ENCODE measurements around the gene GNPTAB.
"Not testable (repeated sequence)": the region's sequence is repeated elsewhere in the genome, so short reads cannot be mapped to it uniquely, and the experiment has no call there.

GNPTAB gene

DNA sequence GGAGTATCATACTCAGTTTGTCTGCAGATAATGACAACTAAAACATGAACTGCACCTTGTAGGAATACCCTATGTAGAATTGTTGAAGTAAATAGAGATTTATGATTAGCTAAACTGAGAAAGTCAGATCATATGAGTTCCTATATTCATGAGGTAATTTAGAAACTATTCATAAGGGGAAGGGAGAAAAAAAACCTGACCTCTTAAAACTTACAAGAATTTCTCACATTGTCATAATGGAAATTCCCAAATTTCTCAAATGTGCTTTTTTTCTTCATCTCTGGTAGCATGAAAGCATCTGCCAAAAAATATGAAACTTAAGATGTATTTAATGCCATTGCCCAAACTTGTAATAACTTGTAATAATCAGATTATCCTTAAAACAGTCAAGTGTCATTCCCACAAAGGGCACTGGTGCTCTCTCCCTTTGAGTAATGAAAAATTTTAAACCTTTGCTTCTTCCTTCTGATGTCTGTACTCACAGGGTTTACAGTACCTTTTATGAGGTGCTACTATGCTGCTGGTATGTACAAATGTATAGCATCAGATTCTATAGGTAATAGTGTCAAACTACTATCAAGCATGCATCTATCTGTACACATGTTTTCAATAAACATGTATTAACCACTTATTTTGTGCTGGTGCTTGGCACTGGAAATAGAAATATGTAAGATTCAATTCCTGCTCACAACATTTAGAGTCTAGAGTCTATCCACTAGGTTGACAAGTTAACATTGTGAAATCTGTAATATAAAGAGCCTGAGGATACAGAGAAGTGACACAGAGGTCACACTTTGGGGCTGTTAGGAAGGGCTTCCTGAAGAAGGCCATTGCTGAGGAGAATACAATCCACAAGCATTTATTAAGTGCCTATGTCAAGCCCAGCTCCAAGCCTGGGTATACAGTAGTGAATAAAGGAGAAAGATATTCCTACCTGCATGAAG is 29.2 kb upstream of the GNPTAB start:
- no peak for DNase-seq (ENCODE audit: low spot score)
- ChIA-PET CTCF (interaction anchor here (0.6 kb wide), 1 partner anchor 736 kb away, joined by 5 read pairs; no protein-coding TSS in a partner anchor), POLR2A (ENCODE audit: low non-redundant PET) (no interaction called here)
- H3K27ac ChIP-seq: no peak overlapping the region
- no peak for TF ChIP-seq CTCF (conservative IDR thresholded peaks at IDR 0.05; ENCODE audit: low read depth)

GRCh38 chr12:101858361-101858760 is 27.6 kb upstream of the GNPTAB start:
- POLR2A ChIA-PET (ENCODE audit: low non-redundant PET): no interaction called here
- CTCF ChIA-PET: no interaction called here
- no peak overlapping the region for H3K27ac ChIP-seq
- TF ChIP-seq CTCF (conservative IDR thresholded peaks at IDR 0.05; ENCODE audit: low read depth): no peak
- no peak for DNase-seq (ENCODE audit: low spot score)

DNA sequence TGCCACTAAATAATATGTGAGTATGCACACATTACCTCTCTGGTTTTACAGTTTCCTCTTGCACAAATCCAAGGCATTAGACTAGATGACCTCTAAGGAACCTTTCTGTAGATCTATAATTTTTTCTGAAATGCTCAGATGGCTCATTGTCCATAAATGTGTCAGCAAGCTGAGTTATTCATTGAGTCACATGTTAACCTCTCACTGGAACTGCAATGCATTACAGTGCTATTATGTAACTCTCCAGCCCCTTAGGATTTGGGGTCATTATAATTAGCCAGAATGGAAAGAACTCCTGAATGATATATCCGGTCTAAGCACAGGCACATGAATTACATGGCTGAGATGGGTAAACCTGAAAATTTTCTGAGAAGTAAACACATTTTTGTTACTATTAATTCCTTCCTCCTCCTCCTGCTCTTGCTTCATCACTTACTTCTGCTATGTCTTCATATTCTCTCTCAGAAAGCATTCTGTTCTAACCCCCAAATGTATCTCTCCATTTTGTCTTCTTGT is 26.3 kb upstream of the GNPTAB start:
- peak; percentile 60 for DNase-seq (ENCODE audit: low spot score)
- POLR2A ChIA-PET (ENCODE audit: low non-redundant PET): no interaction called here
- no peak for TF ChIP-seq CTCF (conservative IDR thresholded peaks at IDR 0.05; ENCODE audit: low read depth)
- H3K27ac ChIP-seq: no peak overlapping the region
- CTCF ChIA-PET: no interaction called here

DNA sequence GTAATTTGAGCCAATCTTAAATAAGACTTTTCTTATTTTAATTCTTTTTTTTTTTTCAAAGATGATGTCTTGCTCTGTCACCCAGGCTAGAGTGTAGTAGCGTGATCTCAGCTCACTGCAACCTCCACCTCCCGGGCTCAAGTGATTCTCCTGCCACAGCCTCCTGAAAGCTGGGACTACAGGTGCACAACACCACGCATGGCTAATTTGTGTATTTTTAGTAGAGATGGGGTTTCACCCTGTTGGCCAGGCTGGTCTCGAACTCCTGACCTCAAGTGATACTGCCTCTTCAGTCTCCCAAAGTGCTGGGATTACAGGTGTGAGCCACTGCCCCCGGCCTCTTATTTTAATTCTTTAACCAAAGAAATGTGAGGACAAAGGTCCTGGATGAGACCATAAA is 25.9 kb upstream of the GNPTAB start:
- DNase-seq (ENCODE audit: low spot score); POLR2A ChIA-PET (ENCODE audit: low non-redundant PET): not testable (repeated sequence)
- CTCF ChIA-PET: interaction anchor here (0.6 to 0.8 kb wide), 2 partner anchors 16 to 28 kb away, joined by 4 to 6 read pairs; no protein-coding TSS in a partner anchor
- H3K27ac ChIP-seq: peak overlapping the region; percentile 45

GRCh38 chr12:101855976-101856375 is 25.2 kb upstream of the GNPTAB start:
- TF ChIP-seq CTCF (conservative IDR thresholded peaks at IDR 0.05; ENCODE audit: low read depth): no peak
- H3K27ac ChIP-seq: no peak overlapping the region
- POLR2A ChIA-PET (ENCODE audit: low non-redundant PET): no interaction called here
- DNase-seq (ENCODE audit: low spot score): no peak
- CTCF ChIA-PET: interaction anchor here (0.6 to 0.8 kb wide), 4 partner anchors 16 to 341 kb away, joined by 3 to 6 read pairs (median 4); no protein-coding TSS in a partner anchor

GRCh38 chr12:101855364-101855884 is 24.7 kb upstream of the GNPTAB start:
- ChIA-PET POLR2A (ENCODE audit: low non-redundant PET) (no interaction called here), CTCF (no interaction called here)
- no peak for DNase-seq (ENCODE audit: low spot score)
- TF ChIP-seq CTCF (conservative IDR thresholded peaks at IDR 0.05; ENCODE audit: low read depth): no peak
- no peak overlapping the region for H3K27ac ChIP-seq

DNA sequence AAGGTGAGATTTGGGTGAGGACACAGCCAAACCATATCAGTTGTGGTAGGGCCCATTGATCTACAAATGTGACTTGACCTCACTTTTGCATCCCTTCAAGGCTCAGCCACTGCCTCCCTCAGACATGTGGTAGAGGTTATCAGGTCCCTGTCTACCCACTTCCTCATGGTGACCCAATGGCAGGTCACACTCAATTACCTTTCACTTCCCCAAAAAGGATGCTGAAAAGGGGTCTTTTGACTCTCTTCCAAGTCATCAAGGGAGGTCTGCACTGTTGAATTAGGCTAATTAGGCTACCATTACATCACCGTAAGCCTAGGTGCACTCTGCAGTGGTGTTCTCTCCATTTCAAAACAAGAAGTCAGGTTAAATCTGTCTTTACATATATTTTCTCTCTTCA is 24.0 kb upstream of the GNPTAB start:
- no peak overlapping the region for H3K27ac ChIP-seq
- DNase-seq (ENCODE audit: low spot score): no peak
- no peak for TF ChIP-seq CTCF (conservative IDR thresholded peaks at IDR 0.05; ENCODE audit: low read depth)
- ChIA-PET POLR2A (ENCODE audit: low non-redundant PET) (no interaction called here), CTCF (no interaction called here)
